Measurements from ENCODE around the gene ZNF263. TPM values are rescaled to one million over a fixed set of nuclear protein-coding genes. Genes with fewer than 3 reads are reported as not detected.

The ZNF263 gene
- total RNA-seq, 1 donor: 65.1 TPM

GRCh38 chr16:3283543-3284447, 504 bp downstream of the ZNF263 start:
- no peak for TF ChIP-seq CTCF (IDR thresholded peaks at IDR 0.05; ENCODE audit: extremely low read depth, low read depth, low read length)
- peak overlapping the region; percentile 98 for H2AFZ ChIP-seq (ENCODE audit: low read length)
- DNase-seq (ENCODE audit: insufficient read length, low spot score, missing footprints): no peak
- peaks cover 16% of the 10 kb centered on the region for H3K4me1 ChIP-seq (ENCODE audit: insufficient read depth, low read length)
- peak overlapping the region; percentile 100 for H3K4me2 ChIP-seq (ENCODE audit: insufficient read depth, low read length)
- H3K27ac ChIP-seq (ENCODE audit: low read depth, low read length): peak overlapping the region; percentile 100
- H3K4me3 ChIP-seq (ENCODE audit: insufficient read depth, low read length): peak overlapping the region; percentile 91
- H3K36me3 ChIP-seq (ENCODE audit: insufficient read depth, low read length): peaks cover 20% of the 10 kb centered on the region
- peaks cover 49% of the 10 kb centered on the region for H3K79me2 ChIP-seq (ENCODE audit: insufficient read depth, low read length)
- peaks cover 3% of the 10 kb centered on the region for H3K9me3 ChIP-seq (ENCODE audit: low read depth, low read length)
- no peaks in the 10 kb centered on the region for H3K27me3 ChIP-seq (ENCODE audit: insufficient read depth, low read length)
- H4K20me1 ChIP-seq (ENCODE audit: insufficient read depth, low read length): peaks cover 19% of the 10 kb centered on the region

GRCh38 chr16:3285131-3285530, 1.8 kb downstream of the ZNF263 start:
- Histone ChIP-seq H3K9me3 (ENCODE audit: low read depth, low read length) (peaks cover 16% of the 10 kb centered on the region), H3K79me2 (ENCODE audit: insufficient read depth, low read length) (peaks cover 63% of the 10 kb centered on the region)

GRCh38 chr16:3289998-3290673, 6.8 kb downstream of the ZNF263 start:
- Histone ChIP-seq H3K4me3 (ENCODE audit: insufficient read depth, low read length) (peak overlapping the region; percentile 16), H3K9me3 (ENCODE audit: low read depth, low read length) (peaks cover 38% of the 10 kb centered on the region)

More at GRCh38 chr16:3285131-3285530, 1.8 kb downstream of the ZNF263 start:
- TF ChIP-seq CTCF (IDR thresholded peaks at IDR 0.05; ENCODE audit: extremely low read depth, low read depth, low read length): no peak
- Histone ChIP-seq H3K4me1 (ENCODE audit: insufficient read depth, low read length) (peaks cover 16% of the 10 kb centered on the region), H3K4me2 (ENCODE audit: insufficient read depth, low read length) (peak overlapping the region; percentile 100), H3K4me3 (ENCODE audit: insufficient read depth, low read length) (peak overlapping the region; percentile 91), H3K27ac (ENCODE audit: low read depth, low read length) (no peak overlapping the region), H4K20me1 (ENCODE audit: insufficient read depth, low read length) (peaks cover 19% of the 10 kb centered on the region), H3K27me3 (ENCODE audit: insufficient read depth, low read length) (no peaks in the 10 kb centered on the region), H3K36me3 (ENCODE audit: insufficient read depth, low read length) (peaks cover 34% of the 10 kb centered on the region), H2AFZ (ENCODE audit: low read length) (no peak overlapping the region)
- DNase-seq (ENCODE audit: insufficient read length, low spot score, missing footprints): no peak

More at GRCh38 chr16:3289998-3290673, 6.8 kb downstream of the ZNF263 start:
- H3K79me2 ChIP-seq (ENCODE audit: insufficient read depth, low read length): peaks cover 80% of the 10 kb centered on the region
- peaks cover 56% of the 10 kb centered on the region for H3K36me3 ChIP-seq (ENCODE audit: insufficient read depth, low read length)
- TF ChIP-seq CTCF (IDR thresholded peaks at IDR 0.05; ENCODE audit: extremely low read depth, low read depth, low read length): no peak
- H3K4me2 ChIP-seq (ENCODE audit: insufficient read depth, low read length): no peak overlapping the region
- no peak for DNase-seq (ENCODE audit: insufficient read length, low spot score, missing footprints)
- no peak overlapping the region for H2AFZ ChIP-seq (ENCODE audit: low read length)
- H3K4me1 ChIP-seq (ENCODE audit: insufficient read depth, low read length): no peaks in the 10 kb centered on the region
- peaks cover 13% of the 10 kb centered on the region for H4K20me1 ChIP-seq (ENCODE audit: insufficient read depth, low read length)
- no peak overlapping the region for H3K27ac ChIP-seq (ENCODE audit: low read depth, low read length)
- H3K27me3 ChIP-seq (ENCODE audit: insufficient read depth, low read length): no peaks in the 10 kb centered on the region
